Prostate gland (tissue), 2 donors: ENCODE results near the gene SLC1A6.

Experiments used
- CTCF ChIP-seq, 4 experiments: fragments of 200-600 bp in 2 of 4; fragments of 450-650 bp in 2 of 4; sonication (generic) in 2 of 4; IDR thresholded peaks; 1 replicate in 3 of 4; 2 replicates in 1 of 4; pipeline ENCODE4 v1.5.1; 2016 to 2019; ENCODE audit warnings: antibody characterized with exemption in 4 of 4, mild to moderate bottlenecking in 2 of 4, moderate library complexity in 2 of 4
- POLR2A ChIP-seq: fragments of 450-650 bp; IDR thresholded peaks from one replicate; pipeline ENCODE4 v1.6.1; 2016; ENCODE audit warnings: antibody characterized with exemption, mild to moderate bottlenecking

- TF ChIP-seq CTCF (IDR thresholded peaks at IDR 0.05) (no peak), POLR2A (no peak)
Observed at GRCh38 chr19:14901675-14902260, 77.9 kb downstream of the SLC1A6 start.
